GM18517 (cell line): ENCODE data around the gene NPAS3.

Source experiments
- ATAC-seq: cut with Tn5 transposase; IDR thresholded peaks from one replicate; pipeline ENCODE4 v1.9.1; 2021; ENCODE audit warnings: mild to moderate bottlenecking, moderate library complexity; ENCODE audit not compliant: unreplicated experiment

Gene NPAS3

GRCh38 chr14:33767586-33768457 is 829.1 kb downstream of the NPAS3 start:
- no peak for ATAC-seq

GRCh38 chr14:33768458-33768830 is 829.8 kb downstream of the NPAS3 start:
- no peak for ATAC-seq

- ATAC-seq = no peak
Measured at GRCh38 chr14:33773205-33774030, 834.7 kb downstream of the NPAS3 start.

- ATAC-seq = no peak
Measured at GRCh38 chr14:33774161-33774560, 835.5 kb downstream of the NPAS3 start.

GRCh38 chr14:33774723-33775470 is 836.2 kb downstream of the NPAS3 start:
- ATAC-seq = no peak

GRCh38 chr14:33776871-33777270 is 838.2 kb downstream of the NPAS3 start:
- ATAC-seq = no peak

- ATAC-seq = no peak
Measured at GRCh38 chr14:33777681-33778080, 839.0 kb downstream of the NPAS3 start.

- ATAC-seq = no peak
Measured at GRCh38 chr14:33780035-33780434, 841.4 kb downstream of the NPAS3 start.

- no peak for ATAC-seq
Measured at GRCh38 chr14:33781236-33781635, 842.6 kb downstream of the NPAS3 start.

- ATAC-seq = no peak
Measured at GRCh38 chr14:33782923-33783322, 844.2 kb downstream of the NPAS3 start.

- no peak for ATAC-seq
Measured at GRCh38 chr14:33786091-33786825, 847.6 kb downstream of the NPAS3 start.

- ATAC-seq = no peak
Measured at GRCh38 chr14:33788161-33788560, 849.5 kb downstream of the NPAS3 start.

- ATAC-seq = no peak
Measured at GRCh38 chr14:33790996-33791395, 852.3 kb downstream of the NPAS3 start.

GRCh38 chr14:33792009-33792719 is 853.5 kb downstream of the NPAS3 start:
- peak; percentile 63 for ATAC-seq

- ATAC-seq = peak; percentile 47
Measured at GRCh38 chr14:33792720-33793368, 854.2 kb downstream of the NPAS3 start.

- ATAC-seq = no peak
Measured at GRCh38 chr14:33793398-33794110, 854.9 kb downstream of the NPAS3 start.

- no peak for ATAC-seq
Measured at GRCh38 chr14:33794791-33795305, 856.2 kb downstream of the NPAS3 start.

- ATAC-seq = no peak
Measured at GRCh38 chr14:33796356-33796755, 857.7 kb downstream of the NPAS3 start.
